Activated T-helper 1 cell treated with anti-CD3 and anti-CD28 coated beads, Interleukin-12 subunit alpha, Interleukin-12 subunit beta, Interleukin-2, Interleukin-4 antibody, amounts not matched to agents 30 ng/mL and 10 ng/mL and 1 ng/mL, durations not matched to agents 14 hours and 24 hours and 36 hours (primary cell): Measurements from ENCODE around the gene INTS6. TPM values are rescaled to one million over a fixed set of nuclear protein-coding genes. Genes with fewer than 3 reads are reported as not detected.
A peak's percentile ranks its signal among the peaks of the same experiment; 100 is the strongest.

Source experiments
- DNase-seq: peaks from one replicate; pipeline ENCODE4 v3.0.0; 2021; ENCODE audit warnings: low spot score
- H3K27ac Mint-ChIP-seq: one replicate; pipeline ENCODE4 v1.8.0; 2021; ENCODE audit warnings: mild to moderate bottlenecking, mixed read lengths
- H3K27me3 Mint-ChIP-seq: one replicate; pipeline ENCODE4 v1.8.0; 2022; ENCODE audit warnings: mild to moderate bottlenecking, moderate library complexity, mixed read lengths; ENCODE audit not compliant: insufficient read depth
- H3K36me3 Mint-ChIP-seq: one replicate; pipeline ENCODE4 v1.8.0; 2021; ENCODE audit warnings: low read depth, mixed read lengths
- H3K4me1 Mint-ChIP-seq: one replicate; pipeline ENCODE4 v1.8.0; 2021; ENCODE audit warnings: low read depth, mixed read lengths
- H3K4me3 Mint-ChIP-seq: one replicate; pipeline ENCODE4 v1.8.0; 2021; ENCODE audit warnings: mild to moderate bottlenecking, moderate library complexity, mixed read lengths
- H3K9me3 Mint-ChIP-seq: one replicate; pipeline ENCODE4 v1.8.0; 2021; ENCODE audit warnings: mixed read lengths
- intact Hi-C: fragments of 100-400 bp; cut with micrococcal nuclease; formaldehyde crosslinking; loops from one replicate; pipeline ENCODE4 v1.15.1; 2024
- total RNA-seq: library from RNA; stranded (reverse); gene quantifications from 2 replicates; pipeline ENCODE4 v1.2.3, GENCODE V29; 2022

Gene INTS6
- 76.6 and 81.7 TPM in 2 replicates for total RNA-seq

- H3K27me3 Mint-ChIP-seq = no peaks in the 10 kb centered on the region
- peaks cover 52% of the 10 kb centered on the region for H3K4me1 Mint-ChIP-seq
- peaks cover 3% of the 10 kb centered on the region for H3K9me3 Mint-ChIP-seq
- DNase-seq = peak; percentile 99
- intact Hi-C loops = loop anchor here (1.0 to 10.0 kb wide), 12 partner anchors 50 to 1200 kb away; partner anchors contain the start of genes CKAP2, NEK5, SUGT1 and WDFY2
- H3K4me3 Mint-ChIP-seq = peak within 1 kb of the TSS; percentile 92
- peaks cover 42% of the 10 kb centered on the region for H3K36me3 Mint-ChIP-seq
- H3K27ac Mint-ChIP-seq = peak within 1 kb of the TSS; percentile 98
Measured at GRCh38 chr13:51452361-51453206, at the start of gene INTS6. Gene INTS6, minus strand, starts transcription at chr13:51453036. Its CDS starts 511 bp downstream, at chr13:51452525.

- H3K36me3 Mint-ChIP-seq = no peaks in the 10 kb centered on the region
- DNase-seq = no peak
Measured at GRCh38 chr13:51502153-51502651, 49.4 kb upstream of the INTS6 start.

GRCh38 chr13:51501592-51502152, 48.8 kb upstream of the INTS6 start:
- peak overlapping the region; percentile 18 for H3K27ac Mint-ChIP-seq
- intact Hi-C loops = loop anchor here (1.0 to 2.0 kb wide), 2 partner anchors 49 to 82 kb away; partner anchors contain the start of gene INTS6
- H3K9me3 Mint-ChIP-seq = peaks cover 6% of the 10 kb centered on the region
- H3K36me3 Mint-ChIP-seq = no peaks in the 10 kb centered on the region
- peaks cover 8% of the 10 kb centered on the region for H3K27me3 Mint-ChIP-seq
- H3K4me1 Mint-ChIP-seq = peaks cover 14% of the 10 kb centered on the region
- no peak for DNase-seq
- no peak overlapping the region for H3K4me3 Mint-ChIP-seq

More at GRCh38 chr13:51502153-51502651, 49.4 kb upstream of the INTS6 start:
- H3K27me3 Mint-ChIP-seq = peaks cover 8% of the 10 kb centered on the region
- H3K9me3 Mint-ChIP-seq = peaks cover 6% of the 10 kb centered on the region
- no peak overlapping the region for H3K4me3 Mint-ChIP-seq
- peak overlapping the region; percentile 18 for H3K27ac Mint-ChIP-seq
- intact Hi-C loops = loop anchor here (1.0 to 2.0 kb wide), 2 partner anchors 49 to 81 kb away; partner anchors contain the start of gene INTS6
- H3K4me1 Mint-ChIP-seq = peaks cover 14% of the 10 kb centered on the region

- Mint-ChIP-seq H3K4me3 (no peak overlapping the region), H3K27ac (no peak overlapping the region), H3K4me1 (peaks cover 14% of the 10 kb centered on the region), H3K27me3 (peaks cover 10% of the 10 kb centered on the region), H3K36me3 (no peaks in the 10 kb centered on the region), H3K9me3 (peaks cover 6% of the 10 kb centered on the region)
- intact Hi-C loops = no loop called here
- no peak for DNase-seq
Measured at GRCh38 chr13:51501096-51501495, 48.3 kb upstream of the INTS6 start.

GRCh38 chr13:51500687-51501086, 47.9 kb upstream of the INTS6 start:
- no peak for DNase-seq
- H3K36me3 Mint-ChIP-seq = no peaks in the 10 kb centered on the region
- peaks cover 14% of the 10 kb centered on the region for H3K4me1 Mint-ChIP-seq
- intact Hi-C loops = no loop called here
- H3K4me3 Mint-ChIP-seq = no peak overlapping the region
- no peak overlapping the region for H3K27ac Mint-ChIP-seq
- peaks cover 10% of the 10 kb centered on the region for H3K27me3 Mint-ChIP-seq
- peaks cover 6% of the 10 kb centered on the region for H3K9me3 Mint-ChIP-seq

- Mint-ChIP-seq H3K27ac (no peak overlapping the region), H3K27me3 (peaks cover 10% of the 10 kb centered on the region), H3K4me3 (no peak overlapping the region), H3K36me3 (no peaks in the 10 kb centered on the region), H3K9me3 (peaks cover 6% of the 10 kb centered on the region), H3K4me1 (peaks cover 14% of the 10 kb centered on the region)
- intact Hi-C loops = no loop called here
- no peak for DNase-seq
Measured at GRCh38 chr13:51499841-51500240, 47.0 kb upstream of the INTS6 start.

GRCh38 chr13:51495316-51495715, 42.5 kb upstream of the INTS6 start:
- peaks cover 12% of the 10 kb centered on the region for H3K27me3 Mint-ChIP-seq
- no peak overlapping the region for H3K27ac Mint-ChIP-seq
- no peaks in the 10 kb centered on the region for H3K4me1 Mint-ChIP-seq
- H3K36me3 Mint-ChIP-seq = no peaks in the 10 kb centered on the region
- DNase-seq = no peak
- H3K9me3 Mint-ChIP-seq = peaks cover 3% of the 10 kb centered on the region
- no peak overlapping the region for H3K4me3 Mint-ChIP-seq
- intact Hi-C loops = no loop called here

- Mint-ChIP-seq H3K27ac (no peak overlapping the region), H3K36me3 (no peaks in the 10 kb centered on the region), H3K27me3 (peaks cover 12% of the 10 kb centered on the region), H3K9me3 (peaks cover 2% of the 10 kb centered on the region), H3K4me3 (no peak overlapping the region), H3K4me1 (no peaks in the 10 kb centered on the region)
- DNase-seq = no peak
- intact Hi-C loops = no loop called here
Measured at GRCh38 chr13:51494156-51494555, 41.3 kb upstream of the INTS6 start.

GRCh38 chr13:51488212-51488611, 35.4 kb upstream of the INTS6 start:
- Mint-ChIP-seq H3K4me3 (no peak overlapping the region), H3K27me3 (peaks cover 2% of the 10 kb centered on the region), H3K27ac (no peak overlapping the region), H3K4me1 (no peaks in the 10 kb centered on the region), H3K9me3 (peaks cover 9% of the 10 kb centered on the region), H3K36me3 (peaks cover 3% of the 10 kb centered on the region)
- intact Hi-C loops = no loop called here
- no peak for DNase-seq

GRCh38 chr13:51481656-51482055, 28.8 kb upstream of the INTS6 start:
- DNase-seq = no peak
- H3K27ac Mint-ChIP-seq = no peak overlapping the region
- H3K9me3 Mint-ChIP-seq = peaks cover 9% of the 10 kb centered on the region
- intact Hi-C loops = no loop called here
- peaks cover 3% of the 10 kb centered on the region for H3K36me3 Mint-ChIP-seq
- H3K4me1 Mint-ChIP-seq = no peaks in the 10 kb centered on the region
- H3K4me3 Mint-ChIP-seq = no peak overlapping the region
- no peaks in the 10 kb centered on the region for H3K27me3 Mint-ChIP-seq

GRCh38 chr13:51479199-51479523, 26.3 kb upstream of the INTS6 start:
- no peak for DNase-seq
- intact Hi-C loops = no loop called here
- H3K9me3 Mint-ChIP-seq = peaks cover 8% of the 10 kb centered on the region
- no peaks in the 10 kb centered on the region for H3K27me3 Mint-ChIP-seq
- H3K27ac Mint-ChIP-seq = no peak overlapping the region
- peaks cover 3% of the 10 kb centered on the region for H3K36me3 Mint-ChIP-seq
- no peak overlapping the region for H3K4me3 Mint-ChIP-seq
- H3K4me1 Mint-ChIP-seq = peaks cover 6% of the 10 kb centered on the region

GRCh38 chr13:51478418-51479198, 25.8 kb upstream of the INTS6 start:
- H3K4me3 Mint-ChIP-seq = no peak overlapping the region
- intact Hi-C loops = no loop called here
- no peak for DNase-seq
- peaks cover 6% of the 10 kb centered on the region for H3K4me1 Mint-ChIP-seq
- no peak overlapping the region for H3K27ac Mint-ChIP-seq
- no peaks in the 10 kb centered on the region for H3K36me3 Mint-ChIP-seq
- peaks cover 3% of the 10 kb centered on the region for H3K9me3 Mint-ChIP-seq
- no peaks in the 10 kb centered on the region for H3K27me3 Mint-ChIP-seq
